ENCODE data around the gene WNT11. TPM values are rescaled to one million over a fixed set of nuclear protein-coding genes. Genes with fewer than 3 reads are reported as not detected.

Gene WNT11
- total RNA-seq, 1 donor from 2014 or later, result not detected

DNA sequence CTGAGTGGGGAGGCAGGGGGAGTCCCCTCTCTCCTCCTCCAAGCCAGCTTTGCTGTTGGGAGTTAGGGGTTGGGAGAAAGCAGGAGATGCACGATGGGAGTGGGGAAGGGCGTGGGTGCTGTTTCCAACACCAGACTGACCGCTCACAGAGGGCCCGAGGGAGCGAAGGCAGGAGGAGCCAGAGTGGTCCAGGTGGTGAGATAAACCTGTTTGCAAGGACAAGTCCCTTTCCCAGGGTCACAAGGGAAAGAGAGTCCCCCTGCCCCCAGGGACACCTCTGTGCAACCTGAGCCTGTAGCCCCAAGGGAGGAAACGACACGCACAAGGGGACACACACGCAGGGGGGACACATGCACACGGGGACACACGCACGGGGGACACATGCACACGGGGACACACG, 42.2 kb downstream of the WNT11 start:
- DNase-seq (ENCODE audit: low read depth), result no peak
- TF ChIP-seq, protein P1, sequence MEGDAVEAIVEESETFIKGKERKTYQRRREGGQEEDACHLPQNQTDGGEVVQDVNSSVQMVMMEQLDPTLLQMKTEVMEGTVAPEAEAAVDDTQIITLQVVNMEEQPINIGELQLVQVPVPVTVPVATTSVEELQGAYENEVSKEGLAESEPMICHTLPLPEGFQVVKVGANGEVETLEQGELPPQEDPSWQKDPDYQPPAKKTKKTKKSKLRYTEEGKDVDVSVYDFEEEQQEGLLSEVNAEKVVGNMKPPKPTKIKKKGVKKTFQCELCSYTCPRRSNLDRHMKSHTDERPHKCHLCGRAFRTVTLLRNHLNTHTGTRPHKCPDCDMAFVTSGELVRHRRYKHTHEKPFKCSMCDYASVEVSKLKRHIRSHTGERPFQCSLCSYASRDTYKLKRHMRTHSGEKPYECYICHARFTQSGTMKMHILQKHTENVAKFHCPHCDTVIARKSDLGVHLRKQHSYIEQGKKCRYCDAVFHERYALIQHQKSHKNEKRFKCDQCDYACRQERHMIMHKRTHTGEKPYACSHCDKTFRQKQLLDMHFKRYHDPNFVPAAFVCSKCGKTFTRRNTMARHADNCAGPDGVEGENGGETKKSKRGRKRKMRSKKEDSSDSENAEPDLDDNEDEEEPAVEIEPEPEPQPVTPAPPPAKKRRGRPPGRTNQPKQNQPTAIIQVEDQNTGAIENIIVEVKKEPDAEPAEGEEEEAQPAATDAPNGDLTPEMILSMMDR (conservative IDR thresholded peaks at IDR 0.05; ENCODE audit: low read depth, low read length), result no peak
- H3K4me3 ChIP-seq (ENCODE audit: low read depth, low read length), result no peak overlapping the region

DNA sequence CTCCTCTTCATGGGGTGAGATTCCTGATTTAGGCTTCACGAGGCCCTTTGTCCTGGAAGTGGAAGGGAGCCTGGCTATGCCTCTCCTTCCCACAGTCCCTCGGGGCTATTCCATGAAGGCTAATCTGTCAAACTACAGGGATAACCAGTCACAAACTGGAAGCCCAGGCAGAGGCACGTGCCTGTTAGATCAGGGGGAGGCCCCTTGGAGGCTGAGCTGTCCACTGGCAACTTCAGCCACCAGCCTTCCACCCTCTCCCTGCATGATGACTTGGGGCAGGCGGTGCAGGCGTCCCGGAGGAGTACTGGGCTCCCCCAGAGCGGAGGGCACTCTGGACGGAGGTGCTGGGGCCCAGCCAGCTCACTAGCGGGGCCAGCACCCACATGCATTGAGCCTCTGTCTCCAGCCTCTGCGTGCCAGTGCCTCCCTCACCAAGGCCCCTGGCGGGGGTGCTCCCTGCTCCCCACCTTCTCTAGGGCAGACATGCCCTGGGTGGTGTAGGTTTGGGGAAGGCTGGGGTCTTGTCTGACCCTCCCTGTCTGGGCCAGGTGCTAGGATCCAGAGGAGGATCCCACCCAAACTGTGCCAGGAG, 42.9 kb downstream of the WNT11 start:
- DNase-seq (ENCODE audit: low read depth), result no peak
- TF ChIP-seq, protein P1 (conservative IDR thresholded peaks at IDR 0.05; ENCODE audit: low read depth, low read length), result no peak
- no peak overlapping the region for H3K4me3 ChIP-seq (ENCODE audit: low read depth, low read length)

DNA sequence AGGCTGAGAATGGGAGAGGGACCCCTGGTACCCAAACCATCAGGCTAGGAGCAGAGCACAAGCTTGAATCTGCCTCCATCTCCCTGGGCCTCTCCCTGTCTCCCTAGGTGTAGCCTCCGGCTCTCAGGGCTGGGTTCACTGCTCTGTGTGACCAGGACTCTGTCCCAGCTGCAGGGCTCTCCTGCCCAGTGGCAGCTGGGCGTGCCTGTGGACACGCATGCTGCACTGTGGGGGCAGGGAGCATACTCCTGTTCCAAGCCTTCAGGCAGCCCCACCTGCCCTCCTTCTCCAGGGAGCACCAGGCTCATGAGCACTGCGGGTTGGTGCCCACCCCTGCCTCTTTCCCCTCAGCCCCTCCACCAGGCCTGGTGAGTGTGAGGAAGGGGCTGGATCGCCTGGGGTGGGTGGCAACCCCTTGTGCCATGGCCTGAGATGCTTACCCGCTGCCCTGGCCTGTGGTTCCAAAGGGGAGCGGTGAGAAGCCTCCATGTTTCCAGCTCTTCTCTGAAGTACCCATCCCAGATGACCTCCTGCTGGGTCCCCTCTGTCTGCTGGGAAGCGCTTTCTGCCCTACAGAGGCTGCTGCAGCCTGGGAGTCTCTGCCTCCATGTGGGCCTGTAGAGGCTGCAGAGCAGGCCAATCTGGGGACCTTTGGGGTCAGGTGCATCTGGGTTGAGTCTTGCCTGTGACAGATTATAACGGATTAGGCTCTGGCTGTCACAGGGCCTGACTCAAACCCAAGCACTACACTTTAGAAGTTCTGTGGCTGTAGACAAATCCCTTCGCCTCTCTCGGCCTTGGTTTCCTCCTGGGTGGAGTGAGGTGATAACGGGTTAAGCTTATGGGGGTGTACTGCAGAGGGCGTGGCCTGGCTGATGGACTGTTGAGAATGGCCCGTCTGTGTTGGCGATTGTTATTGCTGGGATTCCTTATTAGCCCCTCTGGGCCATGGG, 43.7 kb downstream of the WNT11 start:
- DNase-seq (ENCODE audit: low read depth), result no peak
- TF ChIP-seq, protein P1 (conservative IDR thresholded peaks at IDR 0.05; ENCODE audit: low read depth, low read length), result no peak
- no peak overlapping the region for H3K4me3 ChIP-seq (ENCODE audit: low read depth, low read length)

DNA sequence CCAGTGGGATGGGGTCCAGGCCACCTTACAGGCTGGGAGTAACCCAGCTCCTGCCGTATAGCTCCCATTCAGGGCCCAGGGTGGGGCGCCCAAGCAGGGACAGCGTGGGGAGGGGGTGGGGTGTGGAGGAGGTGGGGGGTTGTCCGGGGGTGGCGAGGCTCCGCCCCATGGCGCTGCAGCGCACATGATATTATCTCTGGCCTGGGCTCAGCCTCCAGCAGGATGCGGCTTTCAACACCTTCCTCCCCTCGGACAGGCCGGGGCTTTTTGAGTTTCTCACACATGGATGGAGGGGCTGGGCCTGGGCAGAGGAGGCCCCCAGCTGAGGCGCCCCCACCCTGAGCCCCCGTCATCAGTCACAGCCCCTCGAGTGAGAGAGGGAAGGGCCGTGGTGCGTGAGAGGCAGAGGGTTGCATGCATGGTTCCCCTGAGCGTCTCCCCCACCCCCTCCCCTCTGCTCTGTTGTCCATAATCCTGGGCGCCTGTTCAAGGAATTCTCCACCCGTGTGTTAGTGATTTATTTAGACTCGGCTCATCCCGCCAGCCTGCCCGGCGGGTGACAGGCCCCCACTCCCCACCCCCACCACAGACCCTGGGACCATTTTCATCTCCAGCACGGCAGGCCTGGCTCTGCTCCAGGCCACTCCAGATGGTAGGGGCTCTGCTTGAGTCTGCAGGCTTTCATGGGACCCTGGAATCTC, 44.9 kb downstream of the WNT11 start:
- TF ChIP-seq, protein P1 (conservative IDR thresholded peaks at IDR 0.05; ENCODE audit: low read depth, low read length), result no peak
- no peak overlapping the region for H3K4me3 ChIP-seq (ENCODE audit: low read depth, low read length)
- no peak for DNase-seq (ENCODE audit: low read depth)

DNA sequence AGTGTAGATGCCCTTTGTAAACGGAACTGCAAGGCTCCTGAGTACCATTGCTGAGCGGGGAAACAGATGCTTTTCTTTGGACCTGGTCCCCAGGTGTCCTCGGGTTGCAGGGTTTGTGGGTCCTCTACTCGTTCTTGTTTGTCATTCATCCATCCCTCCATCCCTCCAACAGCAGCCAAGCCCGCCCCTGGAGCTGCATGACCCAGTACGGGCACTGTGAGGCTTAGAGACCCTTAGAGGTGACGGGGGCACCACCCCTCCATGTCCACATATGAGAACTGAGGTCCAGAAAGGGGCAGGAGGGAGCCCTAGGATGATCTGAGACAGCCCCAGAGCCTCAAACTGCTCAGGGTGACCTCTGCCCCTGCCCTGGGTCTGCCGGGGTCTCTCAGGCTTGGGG, 45.4 kb downstream of the WNT11 start:
- H3K4me3 ChIP-seq (ENCODE audit: low read depth, low read length), result no peak overlapping the region
- DNase-seq (ENCODE audit: low read depth), result no peak

DNA sequence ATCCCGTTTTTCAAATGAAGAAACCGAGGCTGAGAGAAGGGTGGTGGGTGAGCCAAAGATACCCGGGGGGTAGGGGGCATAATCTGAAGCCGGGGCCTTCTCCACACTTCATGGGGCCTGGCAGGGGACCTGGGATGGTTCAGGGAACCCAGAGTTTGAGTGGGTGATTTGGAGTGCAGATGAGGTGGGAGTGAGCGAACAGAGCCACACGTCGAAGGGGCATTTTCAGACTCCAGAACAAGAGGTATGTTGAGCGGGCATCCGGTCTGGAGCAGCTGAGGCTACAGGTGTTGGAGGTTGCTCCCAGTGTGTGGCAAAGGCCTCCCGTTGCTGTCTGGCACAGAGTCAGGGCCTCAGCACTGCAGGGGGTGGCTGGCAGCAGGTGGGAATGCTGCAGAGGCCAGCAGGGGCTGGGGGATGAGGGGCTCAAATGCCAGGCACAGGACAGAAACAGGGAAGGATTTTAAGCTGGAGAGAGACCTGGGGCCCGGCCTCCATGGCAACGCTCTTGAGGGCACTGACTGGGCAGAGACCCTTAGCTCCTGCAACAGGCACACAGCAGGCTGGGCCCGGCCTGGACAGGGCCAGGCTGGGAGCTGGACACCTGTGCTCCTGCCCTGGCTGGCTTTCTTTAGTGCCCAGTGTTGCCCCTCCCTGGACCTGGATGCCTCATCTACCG, 46.2 kb downstream of the WNT11 start:
- H3K4me3 ChIP-seq (ENCODE audit: low read depth, low read length), result no peak overlapping the region
- DNase-seq (ENCODE audit: low read depth), result no peak
- TF ChIP-seq, protein P1 (conservative IDR thresholded peaks at IDR 0.05; ENCODE audit: low read depth, low read length), result no peak

More for the DNA sequence above, 45.4 kb downstream of the WNT11 start:
- TF ChIP-seq, protein P1 (conservative IDR thresholded peaks at IDR 0.05; ENCODE audit: low read depth, low read length), result no peak

Data from epithelial cell of proximal tubule (primary cell).